WTC11 (cell line): Measurements from ENCODE around the gene DEPDC5. TPM values are rescaled to one million over a fixed set of nuclear protein-coding genes. Genes with fewer than 3 reads are reported as not detected.

ENCODE experiments used
- ATAC-seq: fragments of 200-7000 bp; cut with Tn5 transposase; 2 replicates; pipeline ENCODE4 v1.10.0; 2021; ENCODE audit warnings: mild to moderate bottlenecking, moderate library complexity
- Bru-seq: library from RNA; stranded (reverse); fragments of 400-500 nt; gene quantifications from one replicate; lab custom pipeline; 2021; lab: Mats Ljungman, UMichigan
- CTCF ChIA-PET: fragments of 300-600 bp; sonication (Branson Sonifier 250); formaldehyde crosslinking; loops from one replicate; lab custom pipeline; 2021; ENCODE audit warnings: antibody characterized with exemption; lab: Charles Lee
- POLR2A ChIA-PET: fragments of 350-600 bp; sonication (Branson Sonifier 250); formaldehyde crosslinking; loops from one replicate; lab custom pipeline; 2021; ENCODE audit warnings: antibody characterized with exemption; lab: Charles Lee
- DNase-seq: peaks from one replicate; pipeline ENCODE4 v3.0.0; 2021; ENCODE audit warnings: low spot score
- H3K27ac Mint-ChIP-seq: 2 replicates; pipeline ENCODE4 v1.8.0; 2021; ENCODE audit warnings: mixed read lengths
- H3K27me3 Mint-ChIP-seq: 2 replicates; pipeline ENCODE4 v1.8.0; 2021; ENCODE audit warnings: low read depth, mild to moderate bottlenecking, moderate library complexity, mixed read lengths
- H3K36me3 Mint-ChIP-seq: 2 replicates; pipeline ENCODE4 v1.8.0; 2021; ENCODE audit warnings: mixed read lengths
- H3K4me1 Mint-ChIP-seq: 2 replicates; pipeline ENCODE4 v1.8.0; 2022; ENCODE audit warnings: mixed read lengths
- H3K4me3 Mint-ChIP-seq: 2 replicates; pipeline ENCODE4 v1.8.0; 2021; ENCODE audit warnings: mild to moderate bottlenecking, moderate library complexity, mixed read lengths
- H3K9me3 Mint-ChIP-seq: 2 replicates; pipeline ENCODE4 v1.8.0; 2021; ENCODE audit warnings: mixed read lengths
- ETV6 ChIP-seq: sonication (generic); formaldehyde crosslinking; IDR thresholded peaks from 2 replicates; pipeline ENCODE4 v1.8.1; 2022; ENCODE audit warnings: mild to moderate bottlenecking, missing genetic modification reagents
- FOXK1 ChIP-seq: sonication (generic); formaldehyde crosslinking; IDR thresholded peaks from 2 replicates; pipeline ENCODE4 v1.8.0; 2022; ENCODE audit warnings: mild to moderate bottlenecking, moderate library complexity, missing genetic modification reagents
- FOXP4 ChIP-seq: sonication (generic); formaldehyde crosslinking; IDR thresholded peaks from 2 replicates; pipeline ENCODE4 v1.8.0; 2022; ENCODE audit warnings: mild to moderate bottlenecking, missing genetic modification reagents
- GTF2I ChIP-seq: fragments of 250-450 bp; sonication (Bioruptor Pico); conservative IDR thresholded peaks from 2 replicates; pipeline ENCODE4 v1.4.0; 2021; ENCODE audit warnings: mild to moderate bottlenecking
- HMGXB4 ChIP-seq: sonication (generic); formaldehyde crosslinking; IDR thresholded peaks from 2 replicates; pipeline ENCODE4 v1.8.1; 2023; ENCODE audit warnings: mild to moderate bottlenecking, moderate library complexity, missing genetic modification reagents
- IRF2 ChIP-seq: sonication (generic); formaldehyde crosslinking; IDR thresholded peaks from 2 replicates; pipeline ENCODE4 v1.8.0; 2022; ENCODE audit warnings: low read depth, missing genetic modification reagents, borderline replicate concordance
- MAX ChIP-seq: sonication (generic); formaldehyde crosslinking; IDR thresholded peaks from 2 replicates; pipeline ENCODE4 v1.8.0; 2022; ENCODE audit warnings: mild to moderate bottlenecking, missing genetic modification reagents
- MYBL2 ChIP-seq: sonication (generic); formaldehyde crosslinking; IDR thresholded peaks from 2 replicates; pipeline ENCODE4 v1.8.1; 2023; ENCODE audit warnings: mild to moderate bottlenecking, moderate library complexity, missing genetic modification reagents
- SP1 ChIP-seq: sonication (generic); formaldehyde crosslinking; conservative IDR thresholded peaks from 2 replicates; pipeline ENCODE4 v1.8.1; 2022; ENCODE audit warnings: missing genetic modification reagents
- ZNF281 ChIP-seq: sonication (generic); formaldehyde crosslinking; IDR thresholded peaks from 2 replicates; pipeline ENCODE4 v1.8.0; 2023; ENCODE audit warnings: mild to moderate bottlenecking, missing genetic modification reagents
- ZNF317 ChIP-seq: sonication (generic); formaldehyde crosslinking; IDR thresholded peaks from 2 replicates; pipeline ENCODE4 v1.8.1; 2023; ENCODE audit warnings: low read depth, mild to moderate bottlenecking, moderate library complexity, missing genetic modification reagents, borderline replicate concordance
- ZNF416 ChIP-seq: fragments of 250-450 bp; sonication (Bioruptor Pico); IDR thresholded peaks from 2 replicates; pipeline ENCODE4 v1.9.0; 2021; ENCODE audit warnings: mild to moderate bottlenecking, inconsistent platforms
- long read RNA-seq, 3 experiments: library from RNA in 1 of 3; library from capped mRNA in 1 of 3; library from polyadenylated mRNA in 1 of 3; unstranded in 2 of 3; stranded (forward) in 1 of 3; transcript quantifications; one replicate each; pipeline ENCODE4 v2.0.0, GENCODE V29; 2021
- total RNA-seq: library from RNA; stranded (reverse); gene quantifications from 3 replicates; pipeline ENCODE4 v1.2.3, GENCODE V29; 2021
- TF ChIP-seq, protein P1 (sequence below): sonication (generic); formaldehyde crosslinking; IDR thresholded peaks from 2 replicates; pipeline ENCODE4 v1.8.0; 2023; ENCODE audit warnings: missing genetic modification reagents, mild to moderate bottlenecking, borderline replicate concordance
- TF ChIP-seq, protein P2 (sequence below): sonication (generic); formaldehyde crosslinking; IDR thresholded peaks from 2 replicates; pipeline ENCODE4 v1.8.1; 2022; ENCODE audit warnings: mild to moderate bottlenecking, moderate library complexity, missing genetic modification reagents
- TF ChIP-seq, protein P3 (sequence below): fragments of 250-450 bp; sonication (Bioruptor Pico); IDR thresholded peaks from 2 replicates; pipeline ENCODE4 v2.1.2; 2022; ENCODE audit warnings: mild to moderate bottlenecking, moderate library complexity

Gene DEPDC5
- total RNA-seq (26.4 to 40.5 TPM (median 33.4 TPM) in 3 replicates), Bru-seq, nascent RNA (percentile 68 among the genes with signal in this experiment)
- long read RNA-seq, experiment 1, full-length matches to known transcripts = 41 of 83 reads
- long read RNA-seq, experiment 1, partial matches to known transcripts = 14 of 83 reads
- long read RNA-seq, experiment 1, other reads (novel, unspliced or antisense) = 28 of 83 reads
- long read RNA-seq, experiment 2, full-length matches to known transcripts = 2 of 14 reads
- long read RNA-seq, experiment 2, partial matches to known transcripts = 7 of 14 reads
- long read RNA-seq, experiment 2, other reads (novel, unspliced or antisense) = 5 of 14 reads
- long read RNA-seq, experiment 3, transcript DEPDC5-241 (9 exons, 1,278 nt) = major isoform, 14 of 25 reads
- long read RNA-seq, experiment 3, partial matches to known transcripts = 2 of 25 reads
- long read RNA-seq, experiment 3, other reads (novel, unspliced or antisense) = 5 of 25 reads

DNA sequence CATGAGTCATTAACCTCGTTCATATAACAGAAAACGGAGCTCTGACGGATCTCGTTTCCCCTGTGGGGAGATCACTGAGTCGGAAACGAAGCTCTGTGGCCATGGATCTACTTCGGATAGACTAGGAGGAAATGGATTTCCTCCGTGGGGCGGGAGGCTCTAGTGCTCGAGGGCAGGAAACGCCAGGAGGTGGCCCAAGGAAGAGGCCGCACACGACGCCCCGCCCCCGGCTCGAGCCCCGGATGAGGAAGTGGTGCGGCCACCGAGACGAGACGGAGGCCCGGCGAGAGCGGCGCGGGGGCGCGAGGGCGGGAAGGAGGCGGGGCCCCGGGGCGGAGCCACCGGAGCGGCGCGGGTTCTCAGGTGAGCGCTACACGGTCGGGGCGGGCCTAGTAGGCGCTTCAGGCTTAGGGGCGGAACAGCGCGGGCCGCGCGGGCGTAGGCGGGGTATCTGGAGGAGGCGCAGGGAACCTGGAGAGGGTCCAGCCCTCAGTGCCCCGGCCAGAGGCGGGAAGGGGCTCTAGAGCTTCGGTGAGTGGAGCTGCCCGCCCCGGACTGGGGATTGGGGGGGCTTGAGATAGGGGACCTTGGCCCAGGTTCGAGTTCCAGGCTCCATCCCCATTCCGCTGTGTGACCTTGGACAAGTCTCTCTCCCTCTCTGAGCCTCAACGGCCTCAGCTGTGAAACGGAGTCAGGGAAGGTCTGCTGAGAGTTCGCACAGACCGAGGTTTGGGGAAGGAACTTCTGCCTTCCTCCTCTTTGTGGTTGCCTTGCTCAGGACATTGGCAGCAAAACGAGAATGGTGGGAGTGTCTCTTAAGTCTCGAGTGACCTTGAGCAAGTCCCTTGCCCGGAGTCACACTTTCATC lies at the start of gene DEPDC5:
Gene DEPDC5, plus strand, starts transcription at position 386 of the 868 bp plus-strand sequence. CDS start 903 bp downstream, outside the sequence.
- ATAC-seq (peak; percentile 78), DNase-seq (peak; percentile 98)
- Mint-ChIP-seq H3K27me3 (no peaks in the 10 kb centered on the region), H3K4me1 (peaks cover 29% of the 10 kb centered on the region), H3K27ac (peak within 1 kb of the TSS; percentile 100), H3K4me3 (peak within 1 kb of the TSS; percentile 81), H3K36me3 (peaks cover 9% of the 10 kb centered on the region; the same call in 1 of the 2 replicates), H3K9me3 (no peaks in the 10 kb centered on the region)
- ChIA-PET CTCF (interaction anchor here (1.2 to 3.9 kb wide), 4 partner anchors 86 to 217 kb away, joined by 3 to 38 read pairs (median 6); no protein-coding TSS in a partner anchor), POLR2A (interaction anchor here (0.6 to 1.2 kb wide), 6 partner anchors 13 to 712 kb away, joined by 3 to 6 read pairs (median 4); partner anchors contain the start of gene PISD)
- TF ChIP-seq FOXP4 (CRISPR knock-in tag) (0 out of 2 replicates have a peak, but pooled peaks have one; percentile 14), ZNF281 (CRISPR knock-in tag) (no peak), FOXK1 (CRISPR knock-in tag) (peak; percentile 72), MYBL2 (CRISPR knock-in tag) (peak; percentile 76; the same call in 1 of the 2 replicates), GTF2I (CRISPR knock-in tag) (peak; percentile 98), HMGXB4 (CRISPR knock-in tag) (peak; percentile 55; the same call in 1 of the 2 replicates), ZNF416 (CRISPR knock-in tag) (0 out of 2 replicates have a peak, but pooled peaks have one; percentile 66), ZNF317 (CRISPR knock-in tag) (no peak), SP1 (peak; percentile 99), MAX (CRISPR knock-in tag) (peak; percentile 80), ETV6 (peak; percentile 99), IRF2 (no peak)
- TF ChIP-seq, protein P1, sequence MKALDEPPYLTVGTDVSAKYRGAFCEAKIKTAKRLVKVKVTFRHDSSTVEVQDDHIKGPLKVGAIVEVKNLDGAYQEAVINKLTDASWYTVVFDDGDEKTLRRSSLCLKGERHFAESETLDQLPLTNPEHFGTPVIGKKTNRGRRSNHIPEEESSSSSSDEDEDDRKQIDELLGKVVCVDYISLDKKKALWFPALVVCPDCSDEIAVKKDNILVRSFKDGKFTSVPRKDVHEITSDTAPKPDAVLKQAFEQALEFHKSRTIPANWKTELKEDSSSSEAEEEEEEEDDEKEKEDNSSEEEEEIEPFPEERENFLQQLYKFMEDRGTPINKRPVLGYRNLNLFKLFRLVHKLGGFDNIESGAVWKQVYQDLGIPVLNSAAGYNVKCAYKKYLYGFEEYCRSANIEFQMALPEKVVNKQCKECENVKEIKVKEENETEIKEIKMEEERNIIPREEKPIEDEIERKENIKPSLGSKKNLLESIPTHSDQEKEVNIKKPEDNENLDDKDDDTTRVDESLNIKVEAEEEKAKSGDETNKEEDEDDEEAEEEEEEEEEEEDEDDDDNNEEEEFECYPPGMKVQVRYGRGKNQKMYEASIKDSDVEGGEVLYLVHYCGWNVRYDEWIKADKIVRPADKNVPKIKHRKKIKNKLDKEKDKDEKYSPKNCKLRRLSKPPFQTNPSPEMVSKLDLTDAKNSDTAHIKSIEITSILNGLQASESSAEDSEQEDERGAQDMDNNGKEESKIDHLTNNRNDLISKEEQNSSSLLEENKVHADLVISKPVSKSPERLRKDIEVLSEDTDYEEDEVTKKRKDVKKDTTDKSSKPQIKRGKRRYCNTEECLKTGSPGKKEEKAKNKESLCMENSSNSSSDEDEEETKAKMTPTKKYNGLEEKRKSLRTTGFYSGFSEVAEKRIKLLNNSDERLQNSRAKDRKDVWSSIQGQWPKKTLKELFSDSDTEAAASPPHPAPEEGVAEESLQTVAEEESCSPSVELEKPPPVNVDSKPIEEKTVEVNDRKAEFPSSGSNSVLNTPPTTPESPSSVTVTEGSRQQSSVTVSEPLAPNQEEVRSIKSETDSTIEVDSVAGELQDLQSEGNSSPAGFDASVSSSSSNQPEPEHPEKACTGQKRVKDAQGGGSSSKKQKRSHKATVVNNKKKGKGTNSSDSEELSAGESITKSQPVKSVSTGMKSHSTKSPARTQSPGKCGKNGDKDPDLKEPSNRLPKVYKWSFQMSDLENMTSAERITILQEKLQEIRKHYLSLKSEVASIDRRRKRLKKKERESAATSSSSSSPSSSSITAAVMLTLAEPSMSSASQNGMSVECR (CRISPR knock-in tag) = 0 out of 2 replicates have a peak, but pooled peaks have one; percentile 41
- TF ChIP-seq, protein P2, sequence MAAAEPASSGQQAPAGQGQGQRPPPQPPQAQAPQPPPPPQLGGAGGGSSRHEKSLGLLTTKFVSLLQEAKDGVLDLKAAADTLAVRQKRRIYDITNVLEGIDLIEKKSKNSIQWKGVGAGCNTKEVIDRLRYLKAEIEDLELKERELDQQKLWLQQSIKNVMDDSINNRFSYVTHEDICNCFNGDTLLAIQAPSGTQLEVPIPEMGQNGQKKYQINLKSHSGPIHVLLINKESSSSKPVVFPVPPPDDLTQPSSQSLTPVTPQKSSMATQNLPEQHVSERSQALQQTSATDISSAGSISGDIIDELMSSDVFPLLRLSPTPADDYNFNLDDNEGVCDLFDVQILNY (CRISPR knock-in tag) = peak; percentile 98
- TF ChIP-seq, protein P3, sequence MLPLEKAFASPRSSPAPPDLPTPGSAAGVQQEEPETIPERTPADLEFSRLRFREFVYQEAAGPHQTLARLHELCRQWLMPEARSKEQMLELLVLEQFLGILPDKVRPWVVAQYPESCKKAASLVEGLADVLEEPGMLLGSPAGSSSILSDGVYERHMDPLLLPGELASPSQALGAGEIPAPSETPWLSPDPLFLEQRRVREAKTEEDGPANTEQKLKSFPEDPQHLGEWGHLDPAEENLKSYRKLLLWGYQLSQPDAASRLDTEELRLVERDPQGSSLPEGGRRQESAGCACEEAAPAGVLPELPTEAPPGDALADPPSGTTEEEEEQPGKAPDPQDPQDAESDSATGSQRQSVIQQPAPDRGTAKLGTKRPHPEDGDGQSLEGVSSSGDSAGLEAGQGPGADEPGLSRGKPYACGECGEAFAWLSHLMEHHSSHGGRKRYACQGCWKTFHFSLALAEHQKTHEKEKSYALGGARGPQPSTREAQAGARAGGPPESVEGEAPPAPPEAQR (CRISPR knock-in tag) = 0 out of 2 replicates have a peak, but pooled peaks have one; percentile 26
